Small intestine (tissue), 7 donors: ENCODE results near the gene WSB2. TPM values are rescaled to one million over a fixed set of nuclear protein-coding genes. Genes with fewer than 3 reads are reported as not detected.
"Not testable (repeated sequence)": the region's sequence is repeated elsewhere in the genome, so short reads cannot be mapped to it uniquely, and the experiment has no call there.

Experiments used
- DNase-seq, 2 donors: peaks; one replicate each; pipeline versions ENCODE4 v3.0.0 to v3.0.0-alpha.2; 2013
- FAIRE-seq: peaks from 2 replicates; lab custom pipeline; 2012; peaks lifted over from hg19 to GRCh38; lab: Jason Lieb, UNC
- H3K27ac ChIP-seq, 3 donors: one replicate each; pipeline ENCODE4 v1.5.1; 2013; ENCODE audit warnings: low read length in 2 of 3, mild to moderate bottlenecking in 2 of 3, control low read depth in 1 of 3, inconsistent platforms in 1 of 3, low read depth in 1 of 3, moderate library complexity in 1 of 3
- H3K27me3 ChIP-seq, 3 donors: one replicate each; pipeline ENCODE4 v1.6.1; 2013; ENCODE audit warnings: low read length in 3 of 3, inconsistent platforms in 1 of 3; ENCODE audit not compliant: control insufficient read depth in 3 of 3, insufficient read depth in 3 of 3
- H3K36me3 ChIP-seq, 3 donors: one replicate each; pipeline ENCODE4 v1.6.1; 2013; ENCODE audit warnings: low read length in 3 of 3, inconsistent platforms in 1 of 3, low read depth in 1 of 3, mild to moderate bottlenecking in 1 of 3, moderate library complexity in 1 of 3; ENCODE audit not compliant: control insufficient read depth in 3 of 3, insufficient read depth in 2 of 3
- H3K4me1 ChIP-seq, 3 donors: one replicate each; pipeline ENCODE4 v1.6.1; 2013; ENCODE audit warnings: low read length in 2 of 3, inconsistent platforms in 1 of 3, low read depth in 1 of 3, mild to moderate bottlenecking in 1 of 3, moderate library complexity in 1 of 3; ENCODE audit not compliant: control insufficient read depth in 3 of 3, insufficient read depth in 2 of 3
- H3K4me3 ChIP-seq, 3 donors: one replicate each; pipeline ENCODE4 v1.5.1; 2013; ENCODE audit warnings: low read length in 3 of 3, control low read depth in 1 of 3, inconsistent platforms in 1 of 3, low read depth in 1 of 3, mild to moderate bottlenecking in 1 of 3, moderate library complexity in 1 of 3
- H3K9me3 ChIP-seq, 2 donors: one replicate each; pipeline ENCODE4 v1.6.1; 2013; ENCODE audit warnings: low read depth in 1 of 2, low read length in 1 of 2; ENCODE audit not compliant: control insufficient read depth in 2 of 2, insufficient read depth in 1 of 2
- WGBS, 3 donors: extraction: QIAGEN DNeasy Blood & Tissue Kit; methylation state at CpG; one replicate each; pipeline ENCODE4 v1.1.7; 2013; 5-methylcytosine and 5-hydroxymethylcytosine counted together
- polyA plus RNA-seq, 4 donors: library from polyadenylated mRNA; stranded (reverse) in 3 of 4; unstranded in 1 of 4; fragments of 200-250 nt in 3 of 4; fragments of 120-200 nt in 1 of 4; gene quantifications; one replicate each; pipeline versions ENCODE4 v1.2.1 to v1.2.3, GENCODE V29; 2013
- donor health status: healthy with polysubstance abuse.
- donor health status: control.
- donor health status: control.
- donor health status: Bipolar disorder and iron deficiency.
- donor health status: healthy.

Gene WSB2
- polyA plus RNA-seq, 4 donors: 47.4 to 122 (median 95.6) TPM

DNA sequence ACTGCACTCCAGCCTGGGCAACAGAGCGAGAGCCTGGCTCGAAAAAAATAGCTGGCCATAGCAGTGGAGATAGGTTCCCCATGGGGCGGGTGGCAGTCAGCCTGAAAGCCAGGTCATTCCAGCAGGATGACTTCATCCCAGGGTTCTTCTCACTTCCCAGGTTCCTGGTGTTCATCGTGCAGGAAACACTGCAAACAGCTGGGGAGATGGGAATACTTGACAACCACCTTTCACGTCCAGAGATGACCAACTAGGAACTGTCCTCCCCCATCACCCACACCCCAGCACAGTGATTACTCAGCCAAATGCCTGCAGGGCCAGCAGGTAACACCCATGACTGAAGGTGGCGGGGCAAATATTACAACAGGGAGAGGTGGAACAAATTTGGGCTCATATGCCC lies 41.1 kb upstream of the WSB2 start:
- Histone ChIP-seq H3K9me3 (no peaks in the 10 kb centered on the region), H3K36me3 (peaks cover 0 to 2% (median 0%) of the 10 kb centered on the region in 3 donors), H3K27me3 (no peaks in the 10 kb centered on the region), H3K27ac (no peak overlapping the region), H3K4me1 (peaks cover 0 to 17% (median 3%) of the 10 kb centered on the region in 3 donors), H3K4me3 (peak overlapping the region in 1 of 3 donors; percentile 64)
- WGBS, 3 donors: 34 to 71% (median 55%) methylated on average over 6 of the region's 6 CpGs
- DNase-seq (peak; percentile 7 to 60), FAIRE-seq (no peak)

DNA sequence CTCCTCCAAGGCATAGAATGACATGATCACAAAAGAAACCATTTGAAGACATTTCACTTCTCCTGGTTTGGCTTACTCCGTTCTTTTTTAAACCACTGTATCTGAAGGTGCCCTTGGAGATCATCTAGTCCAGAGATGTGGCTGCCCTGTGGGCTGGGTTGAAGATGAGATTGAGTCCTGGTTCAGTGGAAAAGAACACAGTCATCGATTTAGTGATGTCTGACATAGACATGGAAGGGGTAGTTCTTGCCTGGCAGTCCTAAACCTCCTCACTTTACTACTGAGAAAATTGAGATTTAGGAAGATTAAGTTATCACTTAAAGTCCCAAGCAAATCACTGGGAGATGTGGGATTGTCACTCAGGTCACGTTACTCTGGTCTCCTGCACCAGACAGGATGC lies 40.1 kb upstream of the WSB2 start:
- Histone ChIP-seq H3K9me3 (no peaks in the 10 kb centered on the region), H3K4me1 (peaks cover 0 to 17% (median 3%) of the 10 kb centered on the region in 3 donors), H3K4me3 (no peak overlapping the region), H3K27me3 (no peaks in the 10 kb centered on the region), H3K36me3 (peaks cover 0 to 2% (median 0%) of the 10 kb centered on the region in 3 donors), H3K27ac (no peak overlapping the region)
- DNase-seq: no peak
- FAIRE-seq: no peak
- 84 to 92% (median 90%) methylated on average over 3 of the region's 3 CpGs for WGBS, 3 donors

DNA sequence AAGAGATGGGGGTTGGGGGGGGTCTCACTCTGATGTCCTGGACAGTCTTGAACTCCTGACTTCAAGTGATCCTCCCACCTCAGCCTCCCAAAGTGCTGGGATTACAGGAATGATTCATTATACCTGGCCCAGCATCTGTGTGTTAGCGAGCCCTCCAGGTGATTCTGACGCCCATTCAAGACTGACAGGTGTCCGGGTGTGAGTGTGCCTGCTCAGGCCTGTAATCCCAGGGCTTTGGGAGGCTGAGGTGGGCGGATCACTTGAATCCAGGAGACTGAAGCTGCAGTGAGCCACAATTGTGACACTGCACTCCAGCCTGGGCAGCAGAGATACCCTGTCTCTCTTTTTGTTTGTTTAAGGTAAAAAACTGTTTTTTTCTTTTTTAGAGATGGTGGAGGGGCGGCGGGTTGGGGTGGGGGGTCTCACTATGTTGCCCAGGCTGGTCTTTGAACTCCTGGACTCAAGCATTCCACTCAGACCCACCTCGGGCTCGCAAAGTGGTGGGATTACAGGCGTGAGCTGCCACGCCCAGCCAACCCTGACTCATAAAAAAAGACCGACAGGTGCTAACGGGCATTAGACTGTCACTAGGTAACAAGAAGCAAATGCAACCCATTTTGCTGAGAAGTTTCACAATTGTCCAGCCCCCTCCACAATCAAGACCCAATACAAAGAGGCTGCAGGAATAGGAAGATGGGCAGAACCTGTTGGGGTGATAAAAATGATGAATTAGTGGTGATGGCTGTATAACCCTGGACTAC lies 38.1 kb upstream of the WSB2 start:
- no peak for FAIRE-seq
- H3K4me3 ChIP-seq: no peak overlapping the region
- 13 to 61% (median 42%) methylated on average over 11 to 12 of the region's 12 CpGs for WGBS, 3 donors

DNA sequence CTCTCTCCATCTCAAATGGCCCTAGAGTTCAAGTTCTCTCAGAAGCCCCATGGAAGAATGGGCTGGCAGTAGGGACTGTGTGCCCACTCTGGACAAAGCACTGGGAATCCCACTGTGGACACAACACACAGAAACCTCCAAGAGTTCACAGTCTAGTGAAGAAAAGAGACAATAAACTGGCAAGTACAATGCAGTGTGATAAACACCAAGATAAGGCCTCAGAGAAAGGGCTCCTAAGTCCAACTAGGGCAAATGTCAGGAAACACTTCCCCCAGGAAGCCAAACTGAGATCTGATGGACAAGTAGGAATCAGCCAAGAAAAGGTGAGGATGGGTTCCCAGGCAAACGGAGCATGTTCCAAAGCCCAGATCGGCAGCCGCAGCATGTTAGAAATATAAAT lies 37.4 kb upstream of the WSB2 start:
- no peaks in the 10 kb centered on the region for H3K9me3 ChIP-seq
- no peak overlapping the region for H3K4me3 ChIP-seq
- 24 to 62% (median 53%) methylated on average over 3 of the region's 3 CpGs for WGBS, 3 donors
- H3K27ac ChIP-seq: no peak overlapping the region
- H3K36me3 ChIP-seq: peaks cover 0 to 8% (median 3%) of the 10 kb centered on the region in 3 donors
- no peaks in the 10 kb centered on the region for H3K27me3 ChIP-seq
- peaks cover 0 to 17% (median 3%) of the 10 kb centered on the region in 3 donors for H3K4me1 ChIP-seq
- DNase-seq: peak; percentile 56 to 82
- FAIRE-seq: no peak

More for the DNA sequence above, 38.1 kb upstream of the WSB2 start:
- Histone ChIP-seq H3K36me3 (peaks cover 0 to 8% (median 1%) of the 10 kb centered on the region in 3 donors), H3K9me3 (no peaks in the 10 kb centered on the region), H3K27ac (peak overlapping the region in 2 of 3 donors; percentile 21 to 59), H3K27me3 (no peaks in the 10 kb centered on the region), H3K4me1 (peaks cover 0 to 17% (median 3%) of the 10 kb centered on the region in 3 donors)
- peak; percentile 60 to 61 for DNase-seq

DNA sequence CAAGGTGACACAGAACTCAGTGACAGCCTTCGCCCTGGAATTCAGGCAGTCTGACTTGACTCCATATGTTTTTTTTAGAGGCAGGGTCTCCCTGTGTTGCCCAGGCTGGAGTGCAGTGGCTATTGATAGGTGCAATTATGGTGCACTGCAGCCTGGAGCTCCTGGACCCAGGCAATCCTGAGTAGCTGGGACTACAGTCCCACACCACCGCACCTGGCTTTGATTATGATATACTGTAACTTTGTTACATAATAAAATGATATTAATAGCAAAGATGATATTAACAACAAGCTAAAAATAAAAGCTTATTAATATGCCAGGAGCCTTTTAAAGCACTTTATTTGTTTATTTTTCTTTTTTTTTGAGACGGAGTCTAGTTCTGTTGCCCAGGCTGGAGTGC lies 33.1 kb upstream of the WSB2 start:
- no peak overlapping the region for H3K27ac ChIP-seq
- WGBS, 3 donors: 86 to 94% (median 94%) methylated on average over 3 of the region's 3 CpGs
- no peak overlapping the region for H3K4me3 ChIP-seq
- peaks cover 0 to 12% (median 5%) of the 10 kb centered on the region in 3 donors for H3K36me3 ChIP-seq
- DNase-seq (no peak), FAIRE-seq (no peak)
- no peaks in the 10 kb centered on the region for H3K9me3 ChIP-seq
- H3K4me1 ChIP-seq: peaks cover 0 to 14% (median 4%) of the 10 kb centered on the region in 3 donors
- H3K27me3 ChIP-seq: no peaks in the 10 kb centered on the region

DNA sequence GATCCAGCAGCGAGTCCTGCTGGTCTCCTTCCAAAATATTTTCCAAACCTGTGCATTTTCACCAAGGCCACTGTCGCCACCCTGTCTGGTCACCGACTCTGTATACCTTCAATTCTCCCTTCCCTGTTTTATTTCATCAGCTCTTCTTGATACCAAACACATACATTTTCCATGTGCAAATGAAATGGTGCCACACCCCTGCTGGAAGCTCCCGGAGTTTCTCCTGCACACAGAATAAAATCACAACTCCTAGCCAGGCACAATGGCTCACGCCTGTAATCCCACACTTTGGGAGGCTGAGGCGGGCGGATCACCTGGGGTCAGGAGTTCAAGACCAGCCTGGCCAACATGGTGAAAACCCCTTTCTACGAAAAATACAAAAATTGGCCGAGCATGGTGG lies 28.8 kb upstream of the WSB2 start:
- Histone ChIP-seq H3K4me1 (peaks cover 0 to 16% (median 1%) of the 10 kb centered on the region in 3 donors), H3K4me3 (no peak overlapping the region), H3K27me3 (no peaks in the 10 kb centered on the region), H3K36me3 (peaks cover 0 to 6% (median 5%) of the 10 kb centered on the region in 3 donors), H3K27ac (peak overlapping the region in 1 of 3 donors; percentile 7), H3K9me3 (no peaks in the 10 kb centered on the region)
- FAIRE-seq (no peak), DNase-seq (peak in 1 of 2 donors; percentile 28)
- WGBS, 3 donors: 61 to 81% (median 71%) methylated on average over 9 of the region's 9 CpGs

DNA sequence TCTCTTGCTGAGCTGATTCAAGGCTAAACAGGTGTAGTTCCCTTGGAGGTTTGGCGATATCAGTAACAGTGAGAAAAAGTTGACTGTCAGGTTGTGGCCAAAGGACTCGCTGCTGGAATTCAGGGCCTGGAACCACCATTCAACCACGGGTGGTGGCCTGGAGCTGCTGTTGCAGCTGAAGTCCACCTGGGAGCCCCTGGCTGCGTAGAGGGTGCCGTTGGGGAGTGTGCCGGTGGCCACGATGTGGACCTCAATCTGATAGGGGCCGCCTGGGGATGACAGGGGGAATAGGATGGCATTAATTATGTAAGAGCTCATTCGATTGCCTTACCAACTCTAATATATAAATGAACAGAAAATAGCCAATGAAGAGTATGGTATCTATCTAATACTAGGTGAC lies 21.2 kb upstream of the WSB2 start:
- H3K36me3 ChIP-seq: peaks cover 6 to 26% (median 17%) of the 10 kb centered on the region in 3 donors
- no peaks in the 10 kb centered on the region for H3K9me3 ChIP-seq
- no peak overlapping the region for H3K27ac ChIP-seq
- DNase-seq (no peak), FAIRE-seq (no peak)
- no peaks in the 10 kb centered on the region for H3K27me3 ChIP-seq
- H3K4me3 ChIP-seq: no peak overlapping the region
- H3K4me1 ChIP-seq: no peaks in the 10 kb centered on the region
- 88 to 92% (median 88%) methylated on average over 9 of the region's 9 CpGs for WGBS, 3 donors

DNA sequence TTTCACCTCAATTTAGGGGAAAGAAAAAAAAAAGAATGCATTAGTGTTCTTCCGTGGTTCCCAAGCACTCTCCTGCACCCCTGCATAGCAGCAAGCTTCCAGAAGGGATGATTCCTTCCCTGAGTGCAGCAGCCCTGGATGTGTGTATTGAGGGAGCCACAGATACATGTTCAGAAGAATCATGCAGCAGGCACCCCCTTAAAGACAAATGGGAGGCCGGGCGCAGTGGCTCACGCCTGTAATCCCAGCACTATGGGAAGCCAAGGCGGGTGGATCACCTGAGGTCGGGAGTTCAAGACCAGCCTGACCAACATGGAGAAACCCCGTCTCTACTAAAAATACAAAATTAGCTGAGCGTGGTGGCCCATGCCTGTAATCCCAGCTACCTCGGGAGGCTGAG lies 20.5 kb upstream of the WSB2 start:
- not testable (repeated sequence) for H3K27ac ChIP-seq, H3K27me3 ChIP-seq, H3K4me3 ChIP-seq, FAIRE-seq, H3K4me1 ChIP-seq, DNase-seq, H3K9me3 ChIP-seq
- WGBS, 3 donors: 90 to 97% (median 94%) methylated on average over 9 of the region's 9 CpGs
- peaks cover 6 to 29% (median 20%) of the 10 kb centered on the region in 3 donors for H3K36me3 ChIP-seq
